UCSD-AML1 (cell line): Measurements from ENCODE around the gene QRFP.

Source experiments
- DNase-seq: peaks from one replicate; lab custom pipeline; 2025; ENCODE audit not compliant: unreplicated experiment; lab: John Stamatoyannopoulos, UW

QRFP gene

GRCh38 chr9:130891688-130892476 is 4.7 kb downstream of the QRFP start:
- no peak for DNase-seq

DNA sequence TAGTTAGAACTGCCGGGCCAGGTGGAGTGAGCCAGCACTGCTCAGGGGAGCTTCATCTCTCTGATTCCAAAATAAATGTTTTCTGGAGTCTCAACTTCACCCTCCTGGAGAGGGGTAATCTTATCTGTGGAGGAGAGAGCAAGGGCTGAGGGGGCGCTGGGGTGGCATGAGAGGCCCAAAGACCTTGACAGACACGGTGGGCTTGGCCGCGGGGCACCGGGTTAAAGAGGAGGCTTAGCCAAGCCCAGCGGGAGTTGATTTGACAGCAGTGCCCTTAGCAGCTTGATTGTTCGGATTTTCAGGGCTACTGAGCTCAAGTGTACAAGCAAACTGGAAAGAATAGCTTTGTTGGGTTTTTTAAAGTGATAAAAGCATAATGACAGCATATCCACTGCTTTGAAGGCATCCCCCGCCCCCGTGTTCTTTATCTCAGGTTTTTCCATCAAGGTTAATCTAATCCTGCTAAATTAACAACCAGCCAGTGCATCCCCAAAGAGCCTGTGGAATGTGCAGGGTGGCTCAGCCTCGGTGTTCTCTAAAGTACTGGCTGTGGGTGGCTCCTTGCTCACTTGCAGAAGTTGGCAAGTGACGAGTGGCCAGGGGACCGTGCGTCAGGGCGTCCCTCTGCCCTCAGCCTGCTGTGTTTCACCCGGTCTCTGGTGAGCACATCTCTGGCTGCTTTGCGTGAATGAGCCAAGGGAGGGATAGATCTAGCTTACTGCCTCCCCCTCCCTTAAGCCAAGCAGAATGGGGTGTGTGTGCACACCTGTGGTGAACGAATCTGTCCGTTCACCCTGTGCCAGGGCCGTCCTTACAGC is 5.5 kb downstream of the QRFP start:
- DNase-seq, result no peak

GRCh38 chr9:130890124-130890523 is 6.5 kb downstream of the QRFP start:
- no peak for DNase-seq

DNA sequence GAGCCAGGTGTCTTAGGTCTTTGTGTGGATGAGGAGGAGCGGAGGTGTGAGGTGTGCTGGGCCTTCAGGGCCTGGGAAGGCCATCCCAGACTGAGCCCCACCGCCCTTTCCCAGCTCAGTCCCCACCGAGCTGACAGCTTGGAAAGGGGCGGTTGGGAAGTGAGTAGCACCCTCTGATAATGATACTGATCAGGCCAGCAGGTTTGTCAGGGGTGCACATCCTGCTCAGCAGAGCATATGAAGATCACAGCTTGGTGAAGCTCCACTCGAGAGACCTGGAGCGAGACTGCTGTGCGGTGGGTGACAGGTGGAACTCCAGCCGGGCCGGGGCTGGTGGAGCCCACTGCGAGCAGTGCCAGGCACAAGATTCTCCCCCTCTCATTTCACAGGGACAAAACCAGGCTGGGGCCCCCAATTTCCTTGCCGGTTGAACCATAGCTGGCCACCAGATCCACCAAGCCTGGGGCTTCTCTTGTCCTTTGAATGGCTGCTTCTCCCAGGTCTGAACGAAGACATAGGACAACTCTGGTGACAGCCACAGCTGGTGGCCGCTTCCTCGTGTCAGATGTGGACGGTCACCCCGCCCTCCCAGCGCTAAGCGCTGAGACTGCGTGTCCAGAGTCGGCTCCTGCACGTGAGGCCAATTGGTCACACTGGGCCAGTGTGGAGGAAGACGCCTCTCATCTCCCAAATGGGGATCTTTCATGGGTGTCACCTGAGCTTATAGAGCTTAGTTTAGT is 8.3 kb downstream of the QRFP start:
- DNase-seq, result no peak

DNA sequence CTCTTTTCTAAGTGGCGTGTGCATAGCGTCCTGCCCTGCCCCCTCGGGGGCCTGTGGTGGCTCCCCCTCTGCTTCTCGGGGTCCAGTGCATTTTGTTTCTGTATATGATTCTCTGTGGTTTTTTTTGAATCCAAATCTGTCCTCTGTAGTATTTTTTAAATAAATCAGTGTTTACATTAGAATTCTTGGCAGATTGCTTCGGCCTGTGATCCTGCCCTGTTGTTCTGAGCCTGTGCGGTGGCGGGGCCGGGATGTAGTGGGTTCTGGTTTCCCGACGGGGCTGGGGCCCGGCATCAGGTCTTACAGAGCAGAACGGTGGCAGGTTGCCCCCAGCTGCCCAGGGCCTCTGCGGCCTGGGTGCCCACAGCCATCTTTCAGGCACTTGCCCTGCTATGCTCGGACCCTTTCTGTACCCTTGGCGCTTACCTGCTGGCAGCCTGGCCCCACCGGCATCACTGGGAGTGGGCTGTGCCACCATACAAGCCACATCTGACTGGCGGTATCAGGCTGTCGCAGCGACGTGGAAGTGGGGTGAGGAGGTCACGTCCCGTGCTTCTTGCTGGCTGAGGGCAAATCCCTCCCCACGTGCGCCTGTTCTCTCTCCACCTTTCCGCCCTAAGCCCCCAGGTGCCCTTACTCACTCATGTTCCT is 9.0 kb downstream of the QRFP start:
- DNase-seq, result no peak

- DNase-seq, result no peak
Observed at GRCh38 chr9:130886981-130887380, 9.6 kb downstream of the QRFP start.

DNA sequence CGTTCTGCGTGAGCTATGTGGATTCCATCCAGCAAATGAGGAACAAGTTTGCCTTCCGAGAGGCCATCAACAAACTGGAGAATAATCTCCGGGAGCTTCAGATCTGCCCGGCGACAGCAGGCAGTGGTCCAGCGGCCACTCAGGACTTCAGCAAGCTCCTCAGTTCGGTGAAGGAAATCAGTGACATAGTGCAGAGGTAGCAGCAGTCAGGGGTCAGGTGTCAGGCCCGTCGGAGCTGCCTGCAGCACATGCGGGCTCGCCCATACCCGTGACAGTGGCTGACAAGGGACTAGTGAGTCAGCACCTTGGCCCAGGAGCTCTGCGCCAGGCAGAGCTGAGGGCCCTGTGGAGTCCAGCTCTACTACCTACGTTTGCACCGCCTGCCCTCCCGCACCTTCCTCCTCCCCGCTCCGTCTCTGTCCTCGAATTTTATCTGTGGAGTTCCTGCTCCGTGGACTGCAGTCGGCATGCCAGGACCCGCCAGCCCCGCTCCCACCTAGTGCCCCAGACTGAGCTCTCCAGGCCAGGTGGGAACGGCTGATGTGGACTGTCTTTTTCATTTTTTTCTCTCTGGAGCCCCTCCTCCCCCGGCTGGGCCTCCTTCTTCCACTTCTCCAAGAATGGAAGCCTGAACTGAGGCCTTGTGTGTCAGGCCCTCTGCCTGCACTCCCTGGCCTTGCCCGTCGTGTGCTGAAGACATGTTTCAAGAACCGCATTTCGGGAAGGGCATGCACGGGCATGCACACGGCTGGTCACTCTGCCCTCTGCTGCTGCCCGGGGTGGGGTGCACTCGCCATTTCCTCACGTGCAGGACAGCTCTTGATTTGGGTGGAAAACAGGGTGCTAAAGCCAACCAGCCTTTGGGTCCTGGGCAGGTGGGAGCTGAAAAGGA is 10.9 kb downstream of the QRFP start:
- DNase-seq, result no peak

DNA sequence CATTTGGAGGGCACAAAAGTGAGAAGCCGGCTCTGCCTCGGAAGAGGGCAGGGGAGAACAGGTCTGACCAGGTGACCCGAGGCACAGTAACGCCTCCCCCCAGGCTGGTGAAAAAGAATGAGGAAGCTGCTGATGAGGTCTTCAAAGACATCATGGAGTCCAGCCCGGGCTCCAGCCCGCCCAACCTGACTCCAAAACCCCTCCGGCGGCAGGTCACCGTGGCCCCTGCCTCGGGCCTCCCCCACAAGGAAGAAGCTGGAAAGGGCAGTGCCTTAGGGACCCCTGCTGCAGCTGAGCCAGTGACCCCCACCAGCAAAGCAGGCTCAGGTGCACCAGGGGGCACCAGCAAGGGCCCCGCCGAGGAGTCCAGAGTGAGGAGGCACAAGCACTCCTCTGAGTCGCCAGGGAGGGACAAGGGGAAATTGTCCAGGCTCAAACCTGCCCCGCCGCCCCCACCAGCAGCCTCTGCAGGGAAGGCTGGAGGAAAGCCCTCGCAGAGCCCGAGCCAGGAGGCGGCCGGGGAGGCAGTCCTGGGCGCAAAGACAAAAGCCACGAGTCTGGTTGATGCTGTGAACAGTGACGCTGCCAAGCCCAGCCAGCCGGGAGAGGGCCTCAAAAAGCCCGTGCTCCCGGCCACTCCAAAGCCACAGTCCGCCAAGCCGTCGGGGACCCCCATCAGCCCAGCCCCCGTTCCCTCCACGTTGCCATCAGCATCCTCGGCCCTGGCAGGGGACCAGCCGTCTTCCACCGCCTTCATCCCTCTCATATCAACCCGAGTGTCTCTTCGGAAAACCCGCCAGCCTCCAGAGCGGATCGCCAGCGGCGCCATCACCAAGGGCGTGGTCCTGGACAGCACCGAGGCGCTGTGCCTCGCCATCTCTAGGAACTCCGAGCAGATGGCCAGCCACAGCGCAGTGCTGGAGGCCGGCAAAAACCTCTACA is 11.8 kb downstream of the QRFP start:
- no peak for DNase-seq

GRCh38 chr9:130884111-130884531 is 12.5 kb downstream of the QRFP start:
- no peak for DNase-seq

- DNase-seq, result no peak
Observed at GRCh38 chr9:130883479-130883878, 13.1 kb downstream of the QRFP start.

- DNase-seq, result no peak
Observed at GRCh38 chr9:130882696-130883225, 13.9 kb downstream of the QRFP start.

GRCh38 chr9:130881516-130881915 is 15.1 kb downstream of the QRFP start:
- no peak for DNase-seq

DNA sequence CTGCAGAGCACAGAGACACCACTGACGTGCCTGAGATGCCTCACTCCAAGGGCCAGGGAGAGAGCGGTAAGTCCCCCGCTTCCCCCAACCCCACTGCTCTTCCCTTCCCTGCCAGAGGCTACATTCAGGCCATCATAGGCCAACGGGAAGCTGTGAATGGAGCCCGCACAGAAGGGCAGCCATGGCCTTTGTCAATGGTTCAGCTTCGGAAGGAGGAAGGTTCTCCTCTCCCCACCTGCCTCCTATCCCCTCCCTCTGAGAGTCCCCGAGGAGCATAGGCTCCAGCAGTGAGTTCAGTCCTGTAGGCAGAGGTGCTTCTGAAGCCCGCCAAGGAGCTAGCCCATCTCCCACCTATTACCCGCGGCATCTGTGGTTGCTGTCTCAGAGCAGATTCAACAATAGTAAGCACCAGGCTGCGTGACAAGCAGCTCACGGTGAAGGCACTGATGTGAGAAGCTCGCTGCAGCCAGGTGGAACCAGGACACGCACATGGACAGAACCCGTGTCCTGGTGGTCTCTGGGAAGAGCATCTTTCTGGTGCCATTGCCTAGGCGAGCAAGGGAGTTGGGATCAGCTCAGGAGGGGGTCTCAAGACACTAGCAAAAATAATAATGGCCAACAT is 15.9 kb downstream of the QRFP start:
- DNase-seq, result no peak

- no peak for DNase-seq
Observed at GRCh38 chr9:130879863-130880411, 16.7 kb downstream of the QRFP start.

- DNase-seq, result no peak
Observed at GRCh38 chr9:130878295-130878694, 18.3 kb downstream of the QRFP start.

- no peak for DNase-seq
Observed at GRCh38 chr9:130877300-130877699, 19.3 kb downstream of the QRFP start.

DNA sequence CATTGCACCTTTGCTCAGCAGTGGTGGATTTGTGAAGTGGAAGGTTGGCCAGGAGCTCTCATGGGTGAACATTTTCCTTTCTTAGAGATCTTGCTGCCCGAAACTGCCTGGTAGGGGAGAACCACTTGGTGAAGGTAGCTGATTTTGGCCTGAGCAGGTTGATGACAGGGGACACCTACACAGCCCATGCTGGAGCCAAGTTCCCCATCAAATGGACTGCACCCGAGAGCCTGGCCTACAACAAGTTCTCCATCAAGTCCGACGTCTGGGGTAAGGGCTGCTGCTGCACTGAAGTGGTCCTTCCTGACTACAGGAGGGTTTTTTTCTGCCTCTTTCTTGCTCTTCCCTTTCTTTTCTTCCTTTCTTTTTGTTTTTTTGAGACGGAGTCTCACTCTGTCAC is 21.8 kb downstream of the QRFP start:
- no peak for DNase-seq

- no peak for DNase-seq
Observed at GRCh38 chr9:130873966-130874365, 22.6 kb downstream of the QRFP start.
